Peyer's patch (tissue), 4 donors: ENCODE results near the gene CRACR2A.

Source experiments
- CTCF ChIP-seq, 6 experiments: fragments of 450-650 bp in 4 of 6; fragments of 200-600 bp in 2 of 6; sonication (generic) in 1 of 6; IDR thresholded peaks; one replicate each; pipeline ENCODE4 v1.5.1; 2017 to 2019; ENCODE audit warnings: antibody characterized with exemption in 6 of 6, mild to moderate bottlenecking in 3 of 6, moderate library complexity in 1 of 6
- POLR2A ChIP-seq, 2 donors: fragments of 450-650 bp; IDR thresholded peaks; one replicate each; pipeline ENCODE4 v1.5.1; 2017; ENCODE audit warnings: antibody characterized with exemption in 2 of 2, mild to moderate bottlenecking in 2 of 2, moderate library complexity in 2 of 2

GRCh38 chr12:3622021-3622821 lies 130.7 kb downstream of the CRACR2A start:
- TF ChIP-seq CTCF (IDR thresholded peaks at IDR 0.05): no peak
- TF ChIP-seq POLR2A (IDR thresholded peaks at IDR 0.05): no peak
